SU-DHL-6 (cell line): ENCODE data around the gene DST.

Experiments used
- EZH2phosphoT487 ChIP-seq: fragments of 200-600 bp; sonication (generic), shearing (Covaris generic); conservative IDR thresholded peaks from 2 replicates; pipeline ENCODE4 v1.6.1; 2018; ENCODE audit warnings: mild to moderate bottlenecking, antibody characterized with exemption, low read length, moderate library complexity, mixed read lengths
- TF ChIP-seq, protein P1 (sequence below): fragments of 200-600 bp; sonication (generic); IDR thresholded peaks from one replicate; pipeline ENCODE4 v1.5.1; 2017; ENCODE audit warnings: antibody characterized with exemption, mild to moderate bottlenecking, low read length, moderate library complexity; ENCODE audit not compliant: insufficient read depth, poor library complexity, severe bottlenecking

DNA sequence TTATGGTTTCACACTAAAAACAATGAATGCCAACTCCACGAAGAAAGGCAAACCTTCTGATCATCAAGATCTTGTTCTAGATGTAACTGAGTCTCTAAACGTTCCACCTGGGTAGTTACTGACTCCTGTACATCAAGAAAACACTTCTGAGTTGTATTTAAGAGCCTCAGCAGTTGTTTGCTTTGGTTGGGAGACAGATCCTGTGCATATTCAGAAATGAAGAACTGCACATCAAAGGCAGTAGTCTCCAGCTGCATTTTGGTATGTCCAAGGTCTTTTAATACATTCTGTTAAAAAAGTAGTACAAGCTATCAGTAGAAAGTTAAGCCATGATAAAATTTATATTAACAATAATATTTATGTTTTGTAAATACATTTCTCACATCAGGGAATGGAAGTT lies 41.3 kb downstream of the DST start:
- TF ChIP-seq, protein P1, sequence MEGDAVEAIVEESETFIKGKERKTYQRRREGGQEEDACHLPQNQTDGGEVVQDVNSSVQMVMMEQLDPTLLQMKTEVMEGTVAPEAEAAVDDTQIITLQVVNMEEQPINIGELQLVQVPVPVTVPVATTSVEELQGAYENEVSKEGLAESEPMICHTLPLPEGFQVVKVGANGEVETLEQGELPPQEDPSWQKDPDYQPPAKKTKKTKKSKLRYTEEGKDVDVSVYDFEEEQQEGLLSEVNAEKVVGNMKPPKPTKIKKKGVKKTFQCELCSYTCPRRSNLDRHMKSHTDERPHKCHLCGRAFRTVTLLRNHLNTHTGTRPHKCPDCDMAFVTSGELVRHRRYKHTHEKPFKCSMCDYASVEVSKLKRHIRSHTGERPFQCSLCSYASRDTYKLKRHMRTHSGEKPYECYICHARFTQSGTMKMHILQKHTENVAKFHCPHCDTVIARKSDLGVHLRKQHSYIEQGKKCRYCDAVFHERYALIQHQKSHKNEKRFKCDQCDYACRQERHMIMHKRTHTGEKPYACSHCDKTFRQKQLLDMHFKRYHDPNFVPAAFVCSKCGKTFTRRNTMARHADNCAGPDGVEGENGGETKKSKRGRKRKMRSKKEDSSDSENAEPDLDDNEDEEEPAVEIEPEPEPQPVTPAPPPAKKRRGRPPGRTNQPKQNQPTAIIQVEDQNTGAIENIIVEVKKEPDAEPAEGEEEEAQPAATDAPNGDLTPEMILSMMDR, result no peak
- TF ChIP-seq EZH2phosphoT487, result no peak
